DOHH2 (cell line): ENCODE measurements around the gene CD74.
A peak's percentile ranks its signal among the peaks of the same experiment; 100 is the strongest.

Experiments
- H3F3A ChIP-seq: fragments of 200-600 bp; sonication (generic), shearing (Covaris generic); 2 replicates; pipeline ENCODE4 v1.6.0; 2016; ENCODE audit warnings: antibody characterized with exemption, mild to moderate bottlenecking; ENCODE audit not compliant: control insufficient read depth, insufficient read depth
- H3K27ac ChIP-seq: fragments of 200-600 bp; sonication (generic); 2 replicates; pipeline ENCODE4 v1.5.1; 2014; ENCODE audit warnings: low read depth, mild to moderate bottlenecking, low read length, moderate library complexity
- H3K27me3 ChIP-seq: fragments of 200-600 bp; sonication (generic); 2 replicates; pipeline ENCODE4 v1.6.1; 2014; ENCODE audit warnings: mild to moderate bottlenecking, low read length, mixed read lengths; ENCODE audit not compliant: control insufficient read depth
- H3K36me3 ChIP-seq: fragments of 200-600 bp; sonication (generic); 2 replicates; pipeline ENCODE4 v1.6.1; 2014; ENCODE audit warnings: mild to moderate bottlenecking, low read length, moderate library complexity, mixed read lengths; ENCODE audit not compliant: control insufficient read depth
- H3K4me1 ChIP-seq: fragments of 200-600 bp; sonication (generic); 2 replicates; pipeline ENCODE4 v1.6.1; 2014; ENCODE audit warnings: mild to moderate bottlenecking, low read length, mixed read lengths; ENCODE audit not compliant: control insufficient read depth
- H3K4me2 ChIP-seq: fragments of 200-600 bp; sonication (generic); 2 replicates; pipeline ENCODE4 v1.6.0; 2014; ENCODE audit warnings: mild to moderate bottlenecking, low read length, moderate library complexity
- H3K4me3 ChIP-seq: fragments of 200-600 bp; sonication (generic); 2 replicates; pipeline ENCODE4 v1.5.1; 2014; ENCODE audit warnings: mild to moderate bottlenecking, low read length, mixed read lengths
- H3K79me2 ChIP-seq: fragments of 200-600 bp; sonication (generic); 2 replicates; pipeline ENCODE4 v1.6.1; 2014; ENCODE audit warnings: mild to moderate bottlenecking, low read length, mixed read lengths; ENCODE audit not compliant: control insufficient read depth
- H3K9me2 ChIP-seq: fragments of 200-600 bp; sonication (generic); replicated peaks from 2 replicates; pipeline ENCODE4 v1.6.1; 2014; ENCODE audit warnings: mild to moderate bottlenecking, low read length, mixed read lengths; ENCODE audit not compliant: control insufficient read depth
- H3K9me3 ChIP-seq: fragments of 200-600 bp; sonication (generic); 2 replicates; pipeline ENCODE4 v1.6.1; 2014; ENCODE audit warnings: antibody characterized with exemption, low read length, mixed read lengths; ENCODE audit not compliant: control insufficient read depth, insufficient read depth
- H4K20me1 ChIP-seq: fragments of 200-600 bp; sonication (generic); 2 replicates; pipeline ENCODE4 v1.6.0; 2014; ENCODE audit warnings: low read depth, mild to moderate bottlenecking, antibody characterized with exemption, low read length, moderate library complexity; ENCODE audit not compliant: control insufficient read depth, insufficient read depth
- EZH2phosphoT487 ChIP-seq: fragments of 200-600 bp; sonication (generic); IDR thresholded peaks from 2 replicates; pipeline ENCODE4 v1.6.1; 2017; ENCODE audit warnings: borderline replicate concordance, mild to moderate bottlenecking, antibody characterized with exemption, low read length, moderate library complexity, mixed read lengths
- TF ChIP-seq, protein P1 (sequence below): fragments of 200-600 bp; sonication (generic); IDR thresholded peaks from one replicate; pipeline ENCODE4 v1.5.1; 2014; ENCODE audit warnings: antibody characterized with exemption, mild to moderate bottlenecking, low read depth, low read length; ENCODE audit not compliant: poor library complexity, severe bottlenecking

CD74 gene

DNA sequence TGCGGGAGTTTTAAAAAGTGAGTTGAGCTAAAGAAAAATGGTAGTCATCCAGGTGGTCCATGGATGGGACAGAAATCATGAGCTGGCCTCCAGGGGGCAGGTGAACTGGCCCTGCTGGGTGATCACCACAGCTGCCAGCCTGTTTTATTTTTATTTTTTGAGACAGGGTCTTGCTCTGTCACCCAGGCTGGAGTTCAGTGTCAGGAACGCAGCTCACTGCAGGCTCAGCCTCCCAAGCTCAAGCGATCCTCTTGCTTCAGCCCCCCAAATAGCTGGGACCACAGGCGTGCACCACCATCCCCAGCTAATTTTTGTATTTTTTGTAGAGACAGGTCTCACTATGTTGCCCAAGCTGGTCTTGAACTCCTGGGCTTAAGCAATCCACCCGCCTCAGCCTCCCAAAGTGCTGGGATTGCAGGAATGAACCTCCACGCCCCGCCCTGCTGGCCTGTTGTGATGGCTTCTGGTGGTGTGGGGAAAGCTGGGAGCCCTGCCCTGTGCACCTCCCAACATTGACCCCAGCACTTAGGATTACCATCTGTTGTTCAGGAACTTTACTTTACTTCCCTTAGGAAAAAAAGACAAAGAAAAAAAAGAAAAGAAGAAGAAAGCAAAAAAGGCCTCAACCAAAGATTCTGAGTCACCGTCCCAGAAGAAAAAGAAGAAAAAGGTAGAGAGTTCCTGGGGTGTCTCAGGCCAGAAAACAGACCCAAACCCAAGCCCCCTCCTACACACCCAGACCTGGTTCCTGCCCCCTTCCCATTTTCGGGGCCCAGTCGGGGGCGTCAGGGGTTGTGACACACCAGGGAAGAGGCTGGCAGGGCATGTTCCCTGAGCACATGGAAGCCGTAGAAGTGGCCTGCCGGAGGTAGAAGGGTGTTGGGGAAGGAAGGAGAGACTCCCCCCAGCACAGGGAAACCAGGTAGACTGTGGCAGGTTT is 14.7 kb downstream of the CD74 start:
- Histone ChIP-seq H3K4me1 (peaks cover 24% of the 10 kb centered on the region), H4K20me1 (peaks cover 4% of the 10 kb centered on the region; the same call in 1 of the 2 replicates), H3K4me3 (no peak overlapping the region), H3K9me3 (no peaks in the 10 kb centered on the region), H3K9me2 (no peaks in the 10 kb centered on the region), H3K36me3 (peaks cover 94% of the 10 kb centered on the region), H3K4me2 (peak overlapping the region; percentile 5; the same call in 1 of the 2 replicates), H3K27ac (0 out of 2 replicates have a peak overlapping the region, but pooled peaks have one; percentile 14), H3K27me3 (no peaks in the 10 kb centered on the region), H3K79me2 (no peaks in the 10 kb centered on the region), H3F3A (peaks cover 54% of the 10 kb centered on the region)
- TF ChIP-seq, protein P1, sequence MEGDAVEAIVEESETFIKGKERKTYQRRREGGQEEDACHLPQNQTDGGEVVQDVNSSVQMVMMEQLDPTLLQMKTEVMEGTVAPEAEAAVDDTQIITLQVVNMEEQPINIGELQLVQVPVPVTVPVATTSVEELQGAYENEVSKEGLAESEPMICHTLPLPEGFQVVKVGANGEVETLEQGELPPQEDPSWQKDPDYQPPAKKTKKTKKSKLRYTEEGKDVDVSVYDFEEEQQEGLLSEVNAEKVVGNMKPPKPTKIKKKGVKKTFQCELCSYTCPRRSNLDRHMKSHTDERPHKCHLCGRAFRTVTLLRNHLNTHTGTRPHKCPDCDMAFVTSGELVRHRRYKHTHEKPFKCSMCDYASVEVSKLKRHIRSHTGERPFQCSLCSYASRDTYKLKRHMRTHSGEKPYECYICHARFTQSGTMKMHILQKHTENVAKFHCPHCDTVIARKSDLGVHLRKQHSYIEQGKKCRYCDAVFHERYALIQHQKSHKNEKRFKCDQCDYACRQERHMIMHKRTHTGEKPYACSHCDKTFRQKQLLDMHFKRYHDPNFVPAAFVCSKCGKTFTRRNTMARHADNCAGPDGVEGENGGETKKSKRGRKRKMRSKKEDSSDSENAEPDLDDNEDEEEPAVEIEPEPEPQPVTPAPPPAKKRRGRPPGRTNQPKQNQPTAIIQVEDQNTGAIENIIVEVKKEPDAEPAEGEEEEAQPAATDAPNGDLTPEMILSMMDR, result peak; percentile 31
- no peak for TF ChIP-seq EZH2phosphoT487

DNA sequence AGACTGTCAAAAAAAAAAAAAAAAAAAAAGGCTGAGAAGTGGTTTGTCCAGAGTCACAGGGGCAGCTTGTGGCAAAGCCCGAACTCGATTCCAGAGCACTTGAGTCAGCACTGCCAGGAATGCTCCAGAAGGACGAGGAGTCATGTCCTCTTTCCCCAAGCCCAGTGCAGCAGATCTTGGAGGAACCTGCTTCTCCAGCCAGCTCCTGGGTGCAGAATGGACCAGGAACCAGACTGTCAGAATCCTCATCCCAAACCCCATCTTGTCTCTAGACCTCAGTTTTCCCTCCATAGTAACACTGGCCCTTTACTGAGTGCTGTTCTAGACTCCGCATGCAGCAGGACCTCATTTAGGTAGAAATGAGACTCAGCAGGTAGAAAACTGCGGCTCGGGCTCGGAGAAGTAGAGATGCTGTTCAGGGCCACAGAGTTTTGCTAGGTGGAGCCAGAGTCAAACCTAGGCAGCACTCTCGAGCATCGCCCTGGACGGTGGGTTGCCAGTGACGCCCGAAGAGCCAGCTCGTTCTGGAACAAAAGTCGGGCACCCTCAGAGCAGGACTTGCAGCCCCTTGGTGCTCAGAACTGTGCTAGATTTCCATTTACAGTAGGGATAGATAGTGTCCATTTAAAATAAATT is 15.4 kb downstream of the CD74 start:
- Histone ChIP-seq H3K27me3 (no peaks in the 10 kb centered on the region), H3K9me2 (no peaks in the 10 kb centered on the region)

DNA sequence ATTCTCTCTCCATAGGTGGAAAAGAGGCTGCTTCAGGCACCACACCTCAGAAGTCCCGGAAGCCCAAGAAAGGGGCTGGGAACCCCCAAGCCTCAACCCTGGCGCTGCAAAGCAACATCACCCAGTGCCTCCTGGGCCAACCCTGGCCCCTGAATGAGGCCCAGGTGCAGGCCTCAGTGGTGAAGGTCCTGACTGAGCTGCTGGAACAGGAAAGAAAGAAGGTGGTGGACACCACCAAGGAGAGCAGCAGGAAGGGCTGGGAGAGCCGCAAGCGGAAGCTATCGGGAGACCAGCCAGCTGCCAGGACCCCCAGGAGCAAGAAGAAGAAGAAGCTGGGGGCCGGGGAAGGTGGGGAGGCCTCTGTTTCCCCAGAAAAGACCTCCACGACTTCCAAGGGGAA is 16.4 kb downstream of the CD74 start:
- H3K4me1 ChIP-seq, result peaks cover 23% of the 10 kb centered on the region
- peaks cover 5% of the 10 kb centered on the region; the same call in 1 of the 2 replicates for H4K20me1 ChIP-seq
- no peaks in the 10 kb centered on the region for H3K9me2 ChIP-seq
- no peaks in the 10 kb centered on the region for H3K9me3 ChIP-seq
- H3K27me3 ChIP-seq, result no peaks in the 10 kb centered on the region
- H3K4me2 ChIP-seq, result no peak overlapping the region
- TF ChIP-seq EZH2phosphoT487, result no peak
- TF ChIP-seq, protein P1, result no peak
- H3K79me2 ChIP-seq, result no peaks in the 10 kb centered on the region
- no peak overlapping the region for H3K4me3 ChIP-seq
- H3K36me3 ChIP-seq, result peaks cover 94% of the 10 kb centered on the region
- peaks cover 36% of the 10 kb centered on the region for H3F3A ChIP-seq
- no peak overlapping the region for H3K27ac ChIP-seq

More for the DNA sequence above, 15.4 kb downstream of the CD74 start:
- peaks cover 46% of the 10 kb centered on the region for H3F3A ChIP-seq
- no peak for TF ChIP-seq EZH2phosphoT487
- TF ChIP-seq, protein P1, result no peak
- H3K4me3 ChIP-seq, result no peak overlapping the region
- H4K20me1 ChIP-seq, result peaks cover 4% of the 10 kb centered on the region; the same call in 1 of the 2 replicates
- no peaks in the 10 kb centered on the region for H3K79me2 ChIP-seq
- no peak overlapping the region for H3K27ac ChIP-seq
- no peak overlapping the region for H3K4me2 ChIP-seq
- H3K36me3 ChIP-seq, result peaks cover 94% of the 10 kb centered on the region
- H3K4me1 ChIP-seq, result peaks cover 23% of the 10 kb centered on the region
- H3K9me3 ChIP-seq, result no peaks in the 10 kb centered on the region
